PC-3 (cell line): Measurements from ENCODE around the gene KCNV2.

Source experiments
- CTCF ChIP-seq: fragments of 300-600 bp; sonication (generic); conservative IDR thresholded peaks from 2 replicates; pipeline ENCODE4 v1.5.1; 2017; ENCODE audit warnings: antibody characterized with exemption, low read depth, mild to moderate bottlenecking, low read length
- EZH2 ChIP-seq: fragments of 300-600 bp; sonication (generic); IDR thresholded peaks from one replicate; pipeline ENCODE4 v1.6.1; 2017; ENCODE audit warnings: antibody characterized with exemption, mild to moderate bottlenecking, low read length; ENCODE audit not compliant: unreplicated experiment
- EZH2phosphoT487 ChIP-seq: fragments of 300-600 bp; sonication (generic); IDR thresholded peaks from 2 replicates; pipeline ENCODE4 v1.6.1; 2018; ENCODE audit warnings: mild to moderate bottlenecking, antibody characterized with exemption, low read length, borderline replicate concordance

- TF ChIP-seq CTCF (no peak), EZH2 (no peak), EZH2phosphoT487 (no peak)
Observed at GRCh38 chr9:2741441-2742158, 24.3 kb downstream of the KCNV2 start.
